Endometrial microvascular endothelial cells (primary cell): Measurements from ENCODE around the gene CALHM3. TPM values are rescaled to one million over a fixed set of nuclear protein-coding genes. Genes with fewer than 3 reads are reported as not detected.
"Not testable (repeated sequence)": the region's sequence is repeated elsewhere in the genome, so short reads cannot be mapped to it uniquely, and the experiment has no call there.

Experiments
- in situ Hi-C: cut with HindIII; loops from 2 replicates; pipeline ENCODE4 v1.10.0; 2017; ENCODE audit warnings: low sequenced_read_pairs, low pct_unique_long_range_greater_than_20kb; ENCODE audit errors: inconsistent ontology term
- total RNA-seq: library from RNA; depleted of rRNA; stranded (reverse); fragments of >200 nt; gene quantifications from one replicate; pipeline ENCODE4 v1.2.3, GENCODE V29; 2015; ENCODE audit errors: inconsistent ontology term

Gene CALHM3
- total RNA-seq, result not detected

- in situ Hi-C loops, result no loop called here
Observed at GRCh38 chr10:103479135-103479534, at the start of gene CALHM3. Gene CALHM3, minus strand, starts transcription at chr10:103479240. Its CDS starts 208 bp downstream, at chr10:103479032.

GRCh38 chr10:103528549-103528948 lies 49.5 kb upstream of the CALHM3 start:
- in situ Hi-C loops, result no loop called here

GRCh38 chr10:103527476-103527875 lies 48.4 kb upstream of the CALHM3 start:
- in situ Hi-C loops, result not testable (repeated sequence)

DNA sequence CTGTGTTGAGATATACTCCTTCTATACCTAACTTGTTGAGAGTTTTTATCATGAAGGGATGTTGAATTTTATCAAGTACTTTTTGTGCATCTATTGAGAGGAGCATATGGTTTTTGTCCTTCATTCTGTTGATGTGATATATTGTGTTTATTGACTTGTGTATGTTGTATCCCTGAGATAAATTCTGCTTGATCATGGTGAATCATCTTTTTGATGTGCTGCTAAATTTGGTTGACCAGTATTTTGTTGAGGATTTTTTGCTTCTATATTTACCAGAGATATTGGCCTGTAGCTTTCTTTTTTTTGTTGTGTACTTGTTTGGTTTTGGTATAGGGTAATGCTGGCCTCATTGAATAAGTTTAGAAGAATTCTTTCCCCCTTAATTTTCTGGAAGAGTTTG lies 46.9 kb upstream of the CALHM3 start:
- in situ Hi-C loops, result no loop called here

- in situ Hi-C loops, result no loop called here
Observed at GRCh38 chr10:103523683-103524082, 44.6 kb upstream of the CALHM3 start.

GRCh38 chr10:103522006-103522405 lies 43.0 kb upstream of the CALHM3 start:
- in situ Hi-C loops, result not testable (repeated sequence)

GRCh38 chr10:103519798-103520197 lies 40.8 kb upstream of the CALHM3 start:
- in situ Hi-C loops, result no loop called here

DNA sequence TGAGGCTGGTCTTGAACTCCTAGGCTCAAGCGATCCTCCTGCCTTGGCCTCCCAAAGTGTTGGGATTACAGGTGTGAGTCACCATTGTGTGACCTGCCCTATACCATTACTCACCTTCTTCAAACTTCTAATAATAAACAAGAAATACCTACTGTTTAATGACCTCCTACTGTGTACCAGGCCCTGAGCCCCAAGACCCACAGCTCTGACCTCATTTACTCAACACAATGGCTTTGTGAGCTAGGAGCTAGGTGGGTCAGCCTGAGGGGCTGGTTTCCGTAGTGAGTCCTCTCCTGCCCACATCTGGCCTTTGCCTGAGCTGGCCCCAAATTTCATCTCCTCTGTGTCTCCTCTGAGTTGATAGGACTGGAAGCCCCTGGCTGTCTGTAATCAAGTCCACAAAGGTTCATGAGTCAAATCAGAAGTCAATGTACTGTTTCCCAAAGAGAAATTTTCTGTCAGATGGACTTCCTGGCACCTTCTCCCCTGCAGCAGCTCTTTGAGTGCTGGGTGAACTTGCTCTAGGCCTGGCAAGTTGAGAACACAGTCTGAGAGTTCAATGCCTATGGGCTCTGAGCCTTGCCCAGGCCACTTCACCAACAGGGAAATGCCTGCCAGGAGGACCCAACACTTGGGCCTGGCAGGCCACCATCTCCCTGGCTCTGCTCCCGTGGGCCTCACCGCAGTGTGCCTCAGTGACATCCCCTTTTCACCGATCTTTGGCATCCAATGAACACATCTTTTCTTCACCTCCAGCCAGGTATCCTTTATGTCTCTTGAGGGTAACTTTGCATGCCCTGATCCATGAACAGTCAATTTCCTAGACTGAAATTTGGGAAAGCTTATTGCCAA lies 38.4 kb upstream of the CALHM3 start:
- in situ Hi-C loops, result no loop called here

DNA sequence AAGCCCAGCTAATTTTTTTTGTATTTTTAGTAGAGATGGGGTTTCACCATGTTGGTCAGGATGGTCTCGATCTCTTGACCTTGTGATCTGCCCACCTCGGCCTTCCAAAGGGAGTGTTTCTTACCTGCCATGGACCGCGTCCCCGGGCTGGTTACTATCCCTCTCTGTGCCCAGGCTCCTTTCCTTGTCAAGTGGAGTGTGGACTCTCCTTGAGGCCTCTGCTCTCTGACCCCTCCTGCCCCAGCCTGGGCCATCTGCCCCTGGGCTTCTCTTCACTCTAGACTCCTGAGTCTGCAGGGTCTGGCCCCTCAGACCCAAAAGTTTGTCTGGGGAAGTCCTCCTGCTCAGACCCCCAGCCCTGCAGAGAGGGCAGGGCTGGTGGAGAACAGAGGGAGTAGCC lies 35.2 kb upstream of the CALHM3 start:
- in situ Hi-C loops, result no loop called here

GRCh38 chr10:103513380-103514060 lies 34.5 kb upstream of the CALHM3 start:
- in situ Hi-C loops, result no loop called here

DNA sequence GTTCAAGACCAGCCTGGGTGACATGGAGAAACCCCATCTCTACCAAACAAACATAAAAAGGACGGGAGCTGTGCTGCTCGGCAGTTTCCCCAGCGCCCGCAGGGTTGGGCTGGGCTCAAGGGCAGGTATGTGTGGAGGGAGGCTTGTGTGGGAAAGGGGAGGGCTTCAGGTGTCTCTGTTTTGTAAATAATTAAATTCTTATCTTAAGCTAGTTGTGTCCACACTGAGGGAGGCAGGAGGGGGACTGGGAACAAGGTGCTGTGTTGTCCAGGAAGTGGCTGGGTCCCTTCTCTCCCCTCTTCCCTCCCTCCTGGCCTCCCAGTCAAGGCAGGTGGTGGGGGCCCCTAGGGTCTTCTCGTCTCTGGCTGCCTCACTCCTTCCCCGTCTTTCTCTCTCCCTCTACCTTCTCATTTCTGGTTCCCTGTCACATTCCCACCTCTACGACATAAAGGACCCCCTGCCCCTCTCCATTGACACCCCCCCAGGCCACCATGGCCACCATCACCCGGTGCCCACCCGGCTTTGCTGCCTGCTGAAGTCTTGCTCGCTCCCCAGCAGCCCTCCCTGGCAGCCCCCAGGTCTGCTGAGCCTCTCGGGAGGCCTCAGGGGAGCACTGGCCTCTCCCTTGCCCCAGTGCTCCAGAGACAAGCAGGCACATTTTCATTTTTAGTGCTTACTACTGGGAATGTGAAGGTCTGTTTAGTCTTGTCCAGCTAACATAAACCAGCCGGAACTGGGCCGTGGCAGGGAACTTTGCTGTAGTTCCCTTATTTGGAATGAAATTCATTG lies 33.7 kb upstream of the CALHM3 start:
- in situ Hi-C loops, result no loop called here

DNA sequence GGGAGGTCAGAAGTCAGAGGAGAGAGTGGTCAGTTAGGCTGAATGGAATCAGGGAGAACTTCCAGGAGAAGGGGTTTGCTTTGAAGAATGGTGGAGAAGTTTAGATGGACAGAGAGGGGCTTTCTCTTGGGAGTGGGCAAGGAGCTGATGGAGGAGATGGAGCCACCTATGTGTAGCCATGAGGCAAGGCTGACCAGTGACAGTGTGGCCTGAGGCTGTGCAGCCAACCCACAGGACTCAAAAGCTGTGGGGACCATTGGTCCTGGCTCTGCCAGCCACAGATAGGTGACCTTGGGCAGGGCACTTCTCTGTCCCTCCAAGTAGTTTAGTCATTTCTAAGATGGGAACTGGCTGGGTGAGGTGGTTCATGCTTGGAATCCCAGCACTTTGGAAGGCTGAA lies 33.1 kb upstream of the CALHM3 start:
- in situ Hi-C loops, result no loop called here

DNA sequence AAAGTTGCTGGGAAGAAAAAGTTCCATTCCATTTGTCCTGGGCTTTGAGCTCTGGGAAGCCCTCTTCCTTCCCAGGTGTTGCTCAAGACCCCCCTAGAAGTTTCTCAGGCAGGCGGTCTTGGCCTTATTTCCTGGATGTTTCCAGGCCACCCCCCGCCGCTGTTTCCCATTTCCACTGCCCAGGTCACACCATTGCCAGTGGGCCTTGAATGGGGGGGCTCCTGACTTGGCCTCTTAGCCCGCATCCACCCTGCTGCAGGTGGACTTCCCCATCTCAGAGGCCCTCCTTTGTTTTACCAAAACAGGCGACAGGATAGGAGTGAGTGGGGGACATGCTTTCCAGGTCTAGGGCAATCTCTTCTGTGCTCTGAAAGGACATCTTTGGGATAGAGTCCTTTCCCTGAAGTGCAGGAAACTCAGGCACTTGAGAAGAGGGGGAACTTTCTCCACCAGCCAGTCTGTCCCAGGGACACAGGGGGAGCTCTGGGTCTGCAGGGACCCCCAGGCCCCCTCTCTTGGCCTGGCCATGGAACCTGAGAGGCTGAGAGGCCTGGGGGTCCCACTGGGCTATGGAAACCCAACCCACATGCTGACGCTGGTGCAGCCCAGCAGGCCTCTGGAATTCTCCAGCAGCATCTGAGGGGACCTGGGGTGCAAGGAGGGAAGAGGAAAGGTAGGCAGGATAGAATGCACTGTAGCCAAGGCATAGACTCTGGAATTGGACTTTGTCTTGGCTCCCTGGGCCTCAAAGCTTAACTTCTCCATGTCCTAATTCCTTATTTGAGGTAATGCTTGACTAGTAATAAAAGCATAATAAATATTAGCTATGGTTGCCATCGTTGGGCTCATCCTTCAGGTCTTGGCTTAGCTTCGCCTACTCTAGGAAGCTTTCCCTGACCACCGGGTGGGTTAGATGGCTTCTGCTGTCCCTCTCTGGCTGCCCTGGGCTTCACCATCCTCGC lies 32.0 kb upstream of the CALHM3 start:
- in situ Hi-C loops, result no loop called here

- in situ Hi-C loops, result no loop called here
Observed at GRCh38 chr10:103510046-103510685, 31.1 kb upstream of the CALHM3 start.

DNA sequence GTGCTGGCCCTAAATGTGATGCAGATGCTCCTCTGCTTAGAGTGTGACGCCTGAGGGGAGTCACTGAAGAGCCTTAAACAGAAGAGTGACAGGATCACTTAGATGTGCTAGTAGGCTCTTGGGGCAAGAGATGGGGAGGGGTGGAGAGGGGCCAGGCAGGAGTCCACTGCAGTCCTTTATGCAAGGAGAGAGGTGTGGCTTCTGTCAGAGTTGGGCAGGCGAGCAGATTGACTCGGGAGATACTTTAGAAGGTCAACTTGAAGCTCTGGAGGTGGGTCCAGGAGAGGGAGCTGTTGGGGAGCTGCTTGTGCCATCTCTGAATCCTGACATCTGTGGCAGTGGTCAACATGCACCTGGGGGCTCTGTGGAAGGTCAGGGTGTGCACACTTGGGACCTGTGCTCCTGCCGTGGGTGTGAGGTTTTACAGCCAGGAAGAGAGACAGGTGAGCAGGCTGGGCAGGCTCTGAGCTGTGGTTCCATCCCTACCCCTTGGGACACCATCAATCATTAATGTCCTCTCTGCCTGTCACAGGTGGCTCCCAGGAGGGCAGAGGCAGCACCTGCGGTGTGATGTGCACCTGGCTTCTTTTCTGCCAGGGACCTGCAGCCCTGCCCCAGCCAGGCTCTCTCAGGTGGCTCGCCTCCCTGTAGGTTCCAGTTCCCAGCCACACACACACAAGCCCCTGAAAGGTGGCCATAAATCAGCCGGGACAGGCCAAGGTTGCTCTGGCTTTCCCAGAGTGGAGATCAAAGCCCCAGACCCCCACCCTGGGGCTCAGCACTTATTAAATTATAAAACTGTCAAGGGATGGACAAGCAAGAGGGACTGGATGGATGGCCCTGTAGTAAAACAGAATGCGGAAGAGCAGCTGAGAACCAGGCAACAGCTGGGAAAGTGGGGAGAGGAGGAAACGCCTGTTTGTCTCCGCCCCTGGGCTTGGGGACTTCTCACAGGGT lies 28.5 kb upstream of the CALHM3 start:
- in situ Hi-C loops, result no loop called here

GRCh38 chr10:103506061-103506460 lies 27.0 kb upstream of the CALHM3 start:
- in situ Hi-C loops, result no loop called here

DNA sequence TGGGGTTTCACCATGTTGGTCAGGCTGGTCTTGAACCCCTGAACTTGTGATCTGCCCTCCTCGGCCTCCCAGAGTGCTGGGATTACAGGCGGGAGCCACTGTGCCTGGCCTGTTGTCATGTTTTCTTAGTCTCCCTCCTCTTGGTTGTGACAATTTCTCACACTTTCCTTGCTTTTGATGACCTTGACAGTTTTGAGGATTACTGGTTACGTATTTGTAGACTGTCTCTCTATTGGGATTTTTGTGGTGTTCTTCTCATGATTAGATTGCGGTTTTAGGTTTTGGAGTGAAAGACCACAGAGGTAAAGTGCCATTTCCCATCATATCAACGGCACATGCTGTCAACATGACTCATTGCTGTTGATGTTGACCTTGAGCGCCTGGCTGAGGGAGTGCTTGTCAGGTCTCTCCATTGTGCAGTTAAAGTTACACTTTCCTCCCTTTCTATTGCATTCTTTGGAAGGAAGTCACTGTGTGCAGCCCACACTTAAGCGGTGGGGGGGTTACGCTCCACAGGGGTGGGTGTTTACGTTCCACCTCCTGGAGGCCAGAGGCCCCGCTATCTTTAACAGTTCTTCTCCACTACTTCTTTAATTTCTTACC lies 25.2 kb upstream of the CALHM3 start:
- in situ Hi-C loops, result no loop called here
